Activated T-cell treated with anti-CD3 and anti-CD28 coated beads, Interleukin-2, amount 50 U/mL, for 4 hours (primary cell): ENCODE results near the gene SMIM29. TPM values are rescaled to one million over a fixed set of nuclear protein-coding genes. Genes with fewer than 3 reads are reported as not detected.

Source experiments
- ATAC-seq, 2 donors: fragments of 200-7000 bp; cut with Tn5 transposase; one replicate each; pipeline ENCODE4 v1.10.0; 2021
- DNase-seq: peaks from one replicate; pipeline ENCODE4 v3.0.0-alpha.2; 2020
- H3K27me3 Mint-ChIP-seq: one replicate; pipeline ENCODE4 v1.8.0; 2021; ENCODE audit warnings: low read depth, mixed read lengths
- H3K36me3 Mint-ChIP-seq: one replicate; pipeline ENCODE4 v1.8.0; 2022; ENCODE audit warnings: mixed read lengths; ENCODE audit not compliant: insufficient read depth
- H3K4me1 Mint-ChIP-seq: one replicate; pipeline ENCODE4 v1.8.0; 2021; ENCODE audit warnings: low read depth, mixed read lengths
- H3K4me3 Mint-ChIP-seq: one replicate; pipeline ENCODE4 v1.8.0; 2021; ENCODE audit warnings: mild to moderate bottlenecking, moderate library complexity, mixed read lengths
- H3K9me3 Mint-ChIP-seq: one replicate; pipeline ENCODE4 v1.8.0; 2021; ENCODE audit warnings: mixed read lengths
- total RNA-seq, 3 donors: library from RNA; stranded (reverse); gene quantifications; one replicate each; pipeline ENCODE4 v1.2.1, GENCODE V29; 2021

SMIM29 gene
- total RNA-seq, result 10 to 100 TPM; 12.3 to 14.9 (median 13.0) TPM

GRCh38 chr6:34248727-34249468 is at the start of gene SMIM29:
SMIM29 (minus strand) TSS chr6:34249006; CDS start chr6:34247791, 1,215 bp downstream.
- Mint-ChIP-seq H3K9me3 (no peaks in the 10 kb centered on the region), H3K27me3 (no peaks in the 10 kb centered on the region), H3K4me1 (peaks cover 47% of the 10 kb centered on the region), H3K4me3 (peak within 1 kb of the TSS; percentile 87), H3K36me3 (peaks cover 2% of the 10 kb centered on the region)
- DNase-seq, result peak; percentile 97
- peak; percentile 79 to 80 for ATAC-seq

GRCh38 chr6:34295721-34296120 is 46.9 kb upstream of the SMIM29 start:
- no peak for DNase-seq
- H3K4me1 Mint-ChIP-seq, result peaks cover 15% of the 10 kb centered on the region
- peak; percentile 43 to 58 for ATAC-seq
- H3K36me3 Mint-ChIP-seq, result peaks cover 30% of the 10 kb centered on the region
- no peaks in the 10 kb centered on the region for H3K27me3 Mint-ChIP-seq
- H3K9me3 Mint-ChIP-seq, result no peaks in the 10 kb centered on the region
- no peak overlapping the region for H3K4me3 Mint-ChIP-seq

GRCh38 chr6:34292954-34293353 is 44.1 kb upstream of the SMIM29 start:
- ATAC-seq, result no peak
- H3K4me1 Mint-ChIP-seq, result peaks cover 25% of the 10 kb centered on the region
- H3K36me3 Mint-ChIP-seq, result peaks cover 30% of the 10 kb centered on the region
- no peaks in the 10 kb centered on the region for H3K9me3 Mint-ChIP-seq
- H3K4me3 Mint-ChIP-seq, result no peak overlapping the region
- H3K27me3 Mint-ChIP-seq, result no peaks in the 10 kb centered on the region
- DNase-seq, result no peak

- DNase-seq (no peak), ATAC-seq (no peak)
- no peak overlapping the region for H3K4me3 Mint-ChIP-seq
- no peaks in the 10 kb centered on the region for H3K9me3 Mint-ChIP-seq
- peaks cover 16% of the 10 kb centered on the region for H3K4me1 Mint-ChIP-seq
- peaks cover 34% of the 10 kb centered on the region for H3K36me3 Mint-ChIP-seq
- H3K27me3 Mint-ChIP-seq, result no peaks in the 10 kb centered on the region
Observed at GRCh38 chr6:34289137-34289536, 40.3 kb upstream of the SMIM29 start.

- Mint-ChIP-seq H3K4me1 (peaks cover 16% of the 10 kb centered on the region), H3K9me3 (no peaks in the 10 kb centered on the region), H3K27me3 (no peaks in the 10 kb centered on the region), H3K4me3 (no peak overlapping the region), H3K36me3 (peaks cover 36% of the 10 kb centered on the region)
- DNase-seq (no peak), ATAC-seq (no peak)
Observed at GRCh38 chr6:34288581-34288980, 39.8 kb upstream of the SMIM29 start.

GRCh38 chr6:34285448-34286164 is 36.8 kb upstream of the SMIM29 start:
- Mint-ChIP-seq H3K9me3 (no peaks in the 10 kb centered on the region), H3K4me1 (peaks cover 16% of the 10 kb centered on the region), H3K36me3 (peaks cover 38% of the 10 kb centered on the region), H3K4me3 (no peak overlapping the region), H3K27me3 (no peaks in the 10 kb centered on the region)
- DNase-seq (no peak), ATAC-seq (no peak)

GRCh38 chr6:34284563-34285447 is 36.0 kb upstream of the SMIM29 start:
- H3K4me1 Mint-ChIP-seq, result peaks cover 16% of the 10 kb centered on the region
- no peak overlapping the region for H3K4me3 Mint-ChIP-seq
- DNase-seq (no peak), ATAC-seq (no peak)
- no peaks in the 10 kb centered on the region for H3K27me3 Mint-ChIP-seq
- H3K9me3 Mint-ChIP-seq, result no peaks in the 10 kb centered on the region
- H3K36me3 Mint-ChIP-seq, result peaks cover 38% of the 10 kb centered on the region

- H3K9me3 Mint-ChIP-seq, result no peaks in the 10 kb centered on the region
- no peak overlapping the region for H3K4me3 Mint-ChIP-seq
- DNase-seq (no peak), ATAC-seq (no peak)
- H3K27me3 Mint-ChIP-seq, result no peaks in the 10 kb centered on the region
- H3K36me3 Mint-ChIP-seq, result peaks cover 41% of the 10 kb centered on the region
- H3K4me1 Mint-ChIP-seq, result peaks cover 6% of the 10 kb centered on the region
Observed at GRCh38 chr6:34281702-34282334, 33.0 kb upstream of the SMIM29 start.

GRCh38 chr6:34280216-34280615 is 31.4 kb upstream of the SMIM29 start:
- no peak for ATAC-seq
- Mint-ChIP-seq H3K9me3 (no peaks in the 10 kb centered on the region), H3K36me3 (peaks cover 38% of the 10 kb centered on the region), H3K4me3 (no peak overlapping the region), H3K4me1 (peaks cover 8% of the 10 kb centered on the region), H3K27me3 (no peaks in the 10 kb centered on the region)
- no peak for DNase-seq

GRCh38 chr6:34278833-34279232 is 30.0 kb upstream of the SMIM29 start:
- H3K9me3 Mint-ChIP-seq, result no peaks in the 10 kb centered on the region
- peaks cover 2% of the 10 kb centered on the region for H3K4me1 Mint-ChIP-seq
- peaks cover 29% of the 10 kb centered on the region for H3K36me3 Mint-ChIP-seq
- H3K27me3 Mint-ChIP-seq, result no peaks in the 10 kb centered on the region
- H3K4me3 Mint-ChIP-seq, result no peak overlapping the region
- no peak for ATAC-seq
- DNase-seq, result no peak

GRCh38 chr6:34277763-34278112 is 28.9 kb upstream of the SMIM29 start:
- DNase-seq (no peak), ATAC-seq (no peak)
- Mint-ChIP-seq H3K4me3 (no peak overlapping the region), H3K4me1 (peaks cover 2% of the 10 kb centered on the region), H3K9me3 (no peaks in the 10 kb centered on the region), H3K36me3 (peaks cover 26% of the 10 kb centered on the region), H3K27me3 (no peaks in the 10 kb centered on the region)

- no peak overlapping the region for H3K4me3 Mint-ChIP-seq
Observed at GRCh38 chr6:34276881-34277762, 28.3 kb upstream of the SMIM29 start.

GRCh38 chr6:34276191-34276590 is 27.4 kb upstream of the SMIM29 start:
- no peaks in the 10 kb centered on the region for H3K27me3 Mint-ChIP-seq
- no peak for DNase-seq
- ATAC-seq, result no peak
- H3K36me3 Mint-ChIP-seq, result peaks cover 14% of the 10 kb centered on the region
- H3K4me1 Mint-ChIP-seq, result peaks cover 2% of the 10 kb centered on the region
- H3K4me3 Mint-ChIP-seq, result no peak overlapping the region
- H3K9me3 Mint-ChIP-seq, result no peaks in the 10 kb centered on the region

More at GRCh38 chr6:34276881-34277762, 28.3 kb upstream of the SMIM29 start:
- ATAC-seq (no peak), DNase-seq (no peak)
- peaks cover 2% of the 10 kb centered on the region for H3K4me1 Mint-ChIP-seq
- H3K27me3 Mint-ChIP-seq, result no peaks in the 10 kb centered on the region
- H3K9me3 Mint-ChIP-seq, result no peaks in the 10 kb centered on the region
- H3K36me3 Mint-ChIP-seq, result peaks cover 21% of the 10 kb centered on the region
